ENCODE measurements around the gene RPS2.

The RPS2 gene

GRCh38 chr16:1938316-1938715 lies 26.3 kb downstream of the RPS2 start:
- H3K4me3 ChIP-seq (ENCODE audit: low read depth, low read length) = no peak overlapping the region
- no peak for TF ChIP-seq CTCF (IDR thresholded peaks at IDR 0.05; ENCODE audit: insufficient read depth, low read depth, low read length, missing control alignments)
- DNase-seq (ENCODE audit: low read depth) = no peak

GRCh38 chr16:1936945-1937479 lies 27.6 kb downstream of the RPS2 start:
- DNase-seq (ENCODE audit: low read depth) = no peak
- H3K4me3 ChIP-seq (ENCODE audit: low read depth, low read length) = no peak overlapping the region
- no peak for TF ChIP-seq CTCF (IDR thresholded peaks at IDR 0.05; ENCODE audit: insufficient read depth, low read depth, low read length, missing control alignments)

GRCh38 chr16:1933097-1933661 lies 31.4 kb downstream of the RPS2 start:
- H3K4me3 ChIP-seq (ENCODE audit: low read depth, low read length) = no peak overlapping the region
- no peak for DNase-seq (ENCODE audit: low read depth)
- no peak for TF ChIP-seq CTCF (IDR thresholded peaks at IDR 0.05; ENCODE audit: insufficient read depth, low read depth, low read length, missing control alignments)

GRCh38 chr16:1932050-1933028 lies 32.3 kb downstream of the RPS2 start:
- TF ChIP-seq CTCF (IDR thresholded peaks at IDR 0.05; ENCODE audit: insufficient read depth, low read depth, low read length, missing control alignments) = no peak
- H3K4me3 ChIP-seq (ENCODE audit: low read depth, low read length) = no peak overlapping the region
- no peak for DNase-seq (ENCODE audit: low read depth)

- DNase-seq (ENCODE audit: low read depth) = no peak
- no peak overlapping the region for H3K4me3 ChIP-seq (ENCODE audit: low read depth, low read length)
- no peak for TF ChIP-seq CTCF (IDR thresholded peaks at IDR 0.05; ENCODE audit: insufficient read depth, low read depth, low read length, missing control alignments)
Observed at GRCh38 chr16:1930338-1930720, 34.3 kb downstream of the RPS2 start.

GRCh38 chr16:1929578-1930337 lies 34.9 kb downstream of the RPS2 start:
- H3K4me3 ChIP-seq (ENCODE audit: low read depth, low read length) = peak overlapping the region; percentile 39
- TF ChIP-seq CTCF (IDR thresholded peaks at IDR 0.05; ENCODE audit: insufficient read depth, low read depth, low read length, missing control alignments) = peak; percentile 89
- peak; percentile 92 for DNase-seq (ENCODE audit: low read depth)

All from GM12865 (cell line).